HuH-7.5 (cell line): ENCODE results near the gene GMPPB.
"Not testable (repeated sequence)": the region's sequence is repeated elsewhere in the genome, so short reads cannot be mapped to it uniquely, and the experiment has no call there.

Source experiments
- DNase-seq: peaks from one replicate; pipeline ENCODE4 v3.0.0; 2011; ENCODE audit warnings: low spot score

Gene GMPPB

GRCh38 chr3:49689908-49690624 is 33.7 kb downstream of the GMPPB start:
- DNase-seq = not testable (repeated sequence)

DNA sequence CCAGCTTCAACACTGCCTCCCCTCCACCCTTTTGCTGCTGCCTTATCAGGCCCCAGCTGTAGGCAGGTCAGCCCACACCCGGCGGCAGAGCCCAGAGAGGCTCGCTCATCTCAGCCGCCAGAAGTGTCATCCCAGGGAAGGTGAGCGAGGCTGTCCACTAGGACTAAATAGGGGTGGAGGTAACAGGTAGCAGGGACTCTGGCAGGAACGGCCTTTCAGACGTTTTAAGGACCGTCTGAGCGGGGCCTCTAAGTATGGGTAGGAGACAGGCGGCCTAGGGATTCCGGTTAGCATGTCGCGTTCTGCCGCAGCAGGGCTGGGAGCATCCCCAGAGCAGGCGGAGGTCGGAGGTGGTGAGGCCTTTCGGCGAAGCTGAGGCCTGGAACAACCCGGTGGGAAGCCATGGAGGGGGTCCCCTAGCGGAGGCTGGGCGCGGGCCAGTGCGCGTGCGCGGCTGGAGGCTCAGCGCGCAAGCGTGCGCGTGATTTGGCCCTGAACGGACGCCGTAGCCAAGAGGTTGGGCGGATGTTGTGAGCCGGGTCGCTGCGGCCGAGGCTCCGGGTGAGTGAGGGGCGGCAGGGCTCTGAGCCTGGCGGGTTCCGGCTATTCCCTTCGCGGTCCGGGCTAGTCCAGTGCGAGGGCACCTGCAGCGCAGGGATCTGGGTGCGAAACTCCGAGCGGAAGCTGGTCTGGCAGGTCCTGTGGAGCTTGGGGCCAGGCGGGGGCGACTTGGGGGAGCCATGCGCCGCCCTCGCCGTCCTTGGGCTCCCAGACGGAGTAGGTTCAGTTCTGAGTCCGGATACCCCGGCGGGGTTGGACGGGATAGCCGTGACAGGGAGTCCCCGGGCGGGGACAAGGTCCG is 34.5 kb downstream of the GMPPB start, which contains the start of the genes MST1 and RNF123:
Gene MST1 (minus strand): TSS at position 429 of the 862 bp plus-strand sequence. CDS start 783 bp downstream, outside the sequence.
Gene RNF123 (plus strand): TSS at position 512 of the 862 bp plus-strand sequence. CDS start 1,609 bp downstream, outside the sequence.
- DNase-seq = peak; percentile 91

DNA sequence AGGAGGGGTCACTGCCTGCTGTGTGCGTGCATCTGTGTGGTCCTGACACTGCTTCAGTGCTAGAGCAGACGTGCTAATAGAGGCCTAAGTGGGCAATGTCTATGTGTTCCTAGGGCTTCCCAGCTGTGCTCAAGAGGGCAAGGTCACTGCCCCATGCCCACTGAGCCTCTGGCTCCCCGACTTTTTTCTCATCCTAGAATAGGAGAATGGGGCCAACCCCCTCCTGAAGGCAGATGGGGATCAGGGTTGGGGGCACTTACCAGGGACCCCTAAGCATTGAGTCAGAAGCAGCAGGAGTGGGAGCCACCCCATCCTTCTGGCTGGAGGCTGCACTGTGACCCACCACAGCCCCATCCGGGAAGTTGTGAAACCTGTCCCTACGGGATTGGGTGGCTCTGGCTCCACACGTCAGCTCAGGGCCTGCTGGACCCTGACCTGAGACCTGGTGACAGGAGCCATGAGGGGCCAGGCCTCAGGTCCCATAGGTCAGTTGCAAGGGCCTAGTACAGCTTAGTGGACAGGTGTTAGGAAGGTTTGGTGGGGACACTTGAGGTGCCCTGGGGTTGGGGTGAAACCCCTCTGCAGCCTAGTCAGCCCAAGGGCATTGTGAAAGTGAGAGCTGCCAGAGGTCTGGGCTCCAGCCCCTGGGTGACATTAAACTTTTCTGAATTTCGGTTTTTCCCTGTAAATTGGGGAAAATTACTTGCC is 35.3 kb downstream of the GMPPB start:
- peak; percentile 46 for DNase-seq

- DNase-seq = not testable (repeated sequence)
These were observed 36.3 kb downstream of the GMPPB start for GRCh38 chr3:49687424-49687795.

GRCh38 chr3:49686769-49687423 is 36.9 kb downstream of the GMPPB start:
- DNase-seq = not testable (repeated sequence)

DNA sequence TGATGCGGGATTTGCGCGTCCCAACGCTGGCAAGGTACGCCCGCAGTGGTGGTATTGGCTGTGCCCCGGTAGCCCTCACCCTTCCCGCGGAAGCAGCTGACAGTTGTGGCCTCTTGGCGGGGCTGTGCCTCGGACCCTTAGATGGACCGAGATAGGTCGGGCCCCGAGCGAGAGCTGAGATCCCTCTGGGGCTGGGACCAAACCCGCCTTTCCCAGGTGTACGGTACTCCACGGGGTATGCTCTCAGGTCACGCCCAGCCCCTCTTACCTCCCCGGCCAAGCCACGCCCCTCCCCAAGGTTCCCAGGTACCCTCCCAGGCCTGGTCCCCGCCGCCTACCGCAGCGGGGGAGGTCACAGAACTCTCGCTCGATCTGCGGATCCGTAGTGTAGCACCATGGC is 37.4 kb downstream of the GMPPB start:
- not testable (repeated sequence) for DNase-seq

DNA sequence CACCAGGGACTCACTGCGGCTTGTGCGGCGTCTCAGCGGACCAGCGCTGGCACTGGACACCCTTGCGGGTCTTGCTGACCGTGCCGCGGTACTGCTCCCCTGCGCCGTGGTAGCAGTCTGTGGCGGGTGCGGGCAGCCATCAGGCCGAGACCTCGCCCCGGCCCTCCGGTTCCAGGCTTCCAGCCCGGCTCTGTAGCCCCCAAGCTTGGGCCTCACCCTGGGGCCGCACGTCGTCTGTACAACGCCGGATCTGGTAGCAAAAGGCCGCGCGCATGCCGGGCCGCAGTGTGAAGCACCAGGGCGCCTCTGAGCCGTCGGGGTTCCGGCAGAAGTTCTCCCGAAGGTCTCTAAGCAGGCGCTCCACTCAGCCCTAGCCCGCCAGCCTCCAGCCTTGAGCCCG is 37.9 kb downstream of the GMPPB start:
- not testable (repeated sequence) for DNase-seq

DNA sequence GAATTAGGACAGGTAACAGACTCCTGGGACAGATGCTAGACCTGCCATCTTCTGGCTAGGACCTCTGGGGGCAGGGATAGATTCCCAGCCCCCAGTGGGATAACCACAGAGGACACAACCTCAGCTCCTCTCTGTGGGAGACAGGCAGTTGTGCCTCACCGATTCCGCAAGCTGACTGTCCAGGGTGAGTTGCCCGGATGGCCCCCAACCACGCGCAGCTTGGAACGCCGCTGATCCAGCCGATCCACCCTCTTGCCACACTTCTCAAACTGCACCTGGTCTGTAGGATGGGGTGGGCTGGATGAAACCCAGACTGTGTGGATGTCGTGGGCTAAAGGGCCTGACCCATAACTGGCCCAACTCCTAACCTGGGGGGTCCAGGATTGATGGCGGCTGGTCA is 38.6 kb downstream of the GMPPB start:
- not testable (repeated sequence) for DNase-seq

- DNase-seq = not testable (repeated sequence)
These were observed 39.3 kb downstream of the GMPPB start for GRCh38 chr3:49684453-49684852.

DNA sequence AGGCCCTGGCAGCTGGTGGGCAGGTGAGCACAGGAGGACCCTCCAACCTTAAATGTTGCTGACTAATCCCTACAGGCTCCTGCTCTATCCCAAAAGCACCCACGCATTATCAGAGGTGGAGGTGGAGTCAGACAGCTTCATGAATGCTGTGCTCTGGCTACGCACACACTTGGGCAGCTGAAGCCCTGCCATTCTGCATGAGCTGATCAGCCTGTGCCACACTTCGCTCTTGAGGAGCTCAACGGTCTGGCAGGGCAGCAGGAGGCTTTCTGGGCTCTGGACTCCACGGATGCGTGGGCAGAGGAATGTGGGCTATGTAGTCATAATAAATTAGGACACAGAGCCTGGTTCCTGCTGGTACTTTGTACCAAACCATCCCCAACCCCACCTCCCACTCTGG is 40.6 kb downstream of the GMPPB start:
- DNase-seq = no peak

- DNase-seq = no peak
These were observed 42.2 kb downstream of the GMPPB start for GRCh38 chr3:49681543-49681942.

- DNase-seq = no peak
These were observed 42.6 kb downstream of the GMPPB start for GRCh38 chr3:49681232-49681522.

DNA sequence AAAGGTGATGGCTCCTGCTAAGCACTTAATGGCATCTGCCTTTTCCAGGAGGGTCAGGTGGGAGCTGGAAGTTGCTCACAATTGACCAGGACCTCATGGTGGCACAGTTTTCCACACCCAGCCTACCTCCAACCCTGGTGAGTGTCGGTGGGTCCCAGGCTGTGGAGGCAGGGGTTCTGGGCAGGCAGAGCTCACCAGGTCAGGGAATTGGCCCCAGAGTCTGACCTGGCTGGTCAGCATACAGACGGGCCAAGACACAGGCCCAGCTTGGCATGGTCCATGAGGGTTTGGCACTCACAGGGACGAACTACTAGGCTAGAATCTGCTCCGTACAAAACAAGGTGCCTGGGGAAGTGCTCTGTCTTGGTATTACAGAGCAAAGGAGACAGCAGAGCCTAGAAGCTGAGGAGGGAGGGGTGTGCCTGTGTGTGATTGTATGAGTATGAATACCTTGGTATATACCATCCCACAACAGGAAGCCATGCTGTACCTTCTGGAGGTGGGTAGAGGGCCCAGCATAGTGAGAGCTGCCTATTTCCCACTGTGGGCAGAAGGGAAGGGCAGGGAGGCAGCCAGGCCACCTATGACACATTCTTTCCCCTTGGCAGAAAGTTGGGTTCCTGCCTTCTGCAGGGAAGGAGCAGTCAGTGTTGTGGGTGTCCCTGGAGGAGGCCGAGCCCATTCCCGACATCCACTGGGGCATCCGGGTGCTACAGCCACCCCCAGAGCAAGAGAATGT is 43.1 kb downstream of the GMPPB start:
- DNase-seq = no peak

DNA sequence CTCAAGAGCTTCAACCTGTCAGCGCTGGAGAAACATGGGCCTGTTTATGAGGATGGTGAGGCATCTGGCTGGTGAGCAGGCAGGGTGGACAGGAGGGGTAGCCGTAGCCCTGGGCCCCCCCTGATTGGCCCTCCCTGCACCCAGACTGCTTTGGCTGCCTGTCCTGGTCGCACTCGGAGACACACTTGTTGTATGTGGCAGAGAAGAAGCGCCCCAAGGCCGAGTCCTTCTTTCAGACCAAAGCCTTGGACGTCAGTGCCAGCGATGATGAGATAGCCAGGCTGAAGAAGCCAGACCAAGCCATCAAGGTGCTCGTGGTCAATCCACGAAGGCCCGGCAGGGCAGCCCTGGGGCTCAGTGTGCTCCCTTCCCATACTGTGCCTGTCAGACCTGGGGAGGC is 47.8 kb downstream of the GMPPB start:
- DNase-seq = no peak

GRCh38 chr3:49674497-49674983 is 49.2 kb downstream of the GMPPB start:
- peak; percentile 45 for DNase-seq

GRCh38 chr3:49673715-49674496 is 49.8 kb downstream of the GMPPB start, which contains the start of gene APEH:
Gene APEH, plus strand, starts transcription at chr3:49674351. Its CDS starts 51 bp downstream, at chr3:49674402.
- DNase-seq = peak; percentile 95

- no peak for DNase-seq
These were observed 50.5 kb downstream of the GMPPB start for GRCh38 chr3:49673121-49673714.

DNA sequence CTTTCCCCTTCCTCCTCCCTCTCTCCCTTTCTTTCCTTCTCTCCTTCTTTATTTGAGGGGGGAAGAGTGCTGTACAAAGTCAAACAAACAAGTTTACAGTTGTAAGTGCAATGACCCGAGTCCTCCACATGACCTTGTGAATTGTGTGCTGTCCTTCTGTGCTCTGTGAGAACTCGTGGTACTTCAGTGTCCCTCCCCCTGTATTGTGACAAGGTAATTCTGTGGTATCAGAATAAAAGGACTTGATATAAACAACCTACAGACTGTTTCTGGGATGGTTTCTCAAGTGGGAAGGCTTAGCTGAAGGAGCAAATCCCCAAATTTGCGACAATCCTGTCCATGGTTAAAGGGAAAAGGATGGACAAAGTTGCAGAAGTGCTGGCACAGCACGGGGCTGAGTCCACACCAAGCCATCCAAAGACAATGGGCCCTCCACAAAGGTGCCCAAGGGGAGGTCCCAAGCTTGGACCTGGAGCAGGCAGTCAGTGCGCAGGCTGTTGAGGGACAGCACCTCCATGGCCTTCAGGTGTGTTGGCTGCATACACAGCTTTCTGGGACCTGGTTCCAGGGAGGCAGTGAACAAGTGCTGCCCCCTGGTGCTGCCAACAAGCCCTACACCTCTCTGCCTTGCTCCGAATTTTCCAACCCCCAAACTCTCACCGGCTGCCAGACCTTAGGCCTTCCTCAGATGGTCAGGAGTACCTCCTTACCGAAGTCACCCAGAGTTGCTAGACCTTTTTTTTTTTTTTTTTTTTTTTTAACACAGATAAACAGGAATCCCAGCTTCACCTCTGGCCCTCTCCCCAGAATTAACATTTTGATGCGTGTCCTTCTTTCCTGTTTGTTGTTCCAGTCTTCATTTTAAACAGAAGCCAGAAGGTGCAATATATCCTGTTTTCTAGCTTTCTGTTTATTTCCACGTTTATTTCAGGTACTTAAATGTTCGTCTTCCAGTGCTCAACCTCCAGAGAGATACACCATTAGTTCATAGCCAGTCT is 52.2 kb downstream of the GMPPB start:
- DNase-seq = peak; percentile 87

DNA sequence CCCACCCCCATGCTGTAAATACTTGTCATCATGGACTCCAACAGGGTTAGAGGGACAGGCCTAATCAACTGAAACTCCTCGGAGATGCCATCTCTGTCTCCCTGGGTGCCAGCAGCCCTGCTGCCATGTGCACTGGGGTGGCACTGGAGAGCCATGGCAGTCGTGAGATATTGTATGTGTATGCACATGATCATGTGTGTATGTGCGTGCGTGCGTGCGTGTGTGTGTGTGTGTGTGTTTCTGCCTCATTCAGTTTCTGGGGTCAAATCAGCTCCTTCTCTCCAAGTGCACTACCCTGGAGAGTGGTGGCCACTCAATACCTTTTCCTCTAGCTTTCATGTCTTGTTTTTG is 52.8 kb downstream of the GMPPB start:
- DNase-seq = no peak
